ENCODE results near the gene ARHGAP27.
"Not testable (repeated sequence)": the region's sequence is repeated elsewhere in the genome, so short reads cannot be mapped to it uniquely, and the experiment has no call there.

Gene ARHGAP27, protein sequence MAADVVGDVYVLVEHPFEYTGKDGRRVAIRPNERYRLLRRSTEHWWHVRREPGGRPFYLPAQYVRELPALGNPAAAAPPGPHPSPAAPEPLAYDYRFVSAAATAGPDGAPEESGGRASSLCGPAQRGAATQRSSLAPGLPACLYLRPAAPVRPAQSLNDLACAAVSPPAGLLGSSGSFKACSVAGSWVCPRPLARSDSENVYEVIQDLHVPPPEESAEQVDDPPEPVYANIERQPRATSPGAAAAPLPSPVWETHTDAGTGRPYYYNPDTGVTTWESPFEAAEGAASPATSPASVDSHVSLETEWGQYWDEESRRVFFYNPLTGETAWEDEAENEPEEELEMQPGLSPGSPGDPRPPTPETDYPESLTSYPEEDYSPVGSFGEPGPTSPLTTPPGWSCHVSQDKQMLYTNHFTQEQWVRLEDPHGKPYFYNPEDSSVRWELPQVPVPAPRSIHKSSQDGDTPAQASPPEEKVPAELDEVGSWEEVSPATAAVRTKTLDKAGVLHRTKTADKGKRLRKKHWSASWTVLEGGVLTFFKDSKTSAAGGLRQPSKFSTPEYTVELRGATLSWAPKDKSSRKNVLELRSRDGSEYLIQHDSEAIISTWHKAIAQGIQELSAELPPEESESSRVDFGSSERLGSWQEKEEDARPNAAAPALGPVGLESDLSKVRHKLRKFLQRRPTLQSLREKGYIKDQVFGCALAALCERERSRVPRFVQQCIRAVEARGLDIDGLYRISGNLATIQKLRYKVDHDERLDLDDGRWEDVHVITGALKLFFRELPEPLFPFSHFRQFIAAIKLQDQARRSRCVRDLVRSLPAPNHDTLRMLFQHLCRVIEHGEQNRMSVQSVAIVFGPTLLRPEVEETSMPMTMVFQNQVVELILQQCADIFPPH

DNA sequence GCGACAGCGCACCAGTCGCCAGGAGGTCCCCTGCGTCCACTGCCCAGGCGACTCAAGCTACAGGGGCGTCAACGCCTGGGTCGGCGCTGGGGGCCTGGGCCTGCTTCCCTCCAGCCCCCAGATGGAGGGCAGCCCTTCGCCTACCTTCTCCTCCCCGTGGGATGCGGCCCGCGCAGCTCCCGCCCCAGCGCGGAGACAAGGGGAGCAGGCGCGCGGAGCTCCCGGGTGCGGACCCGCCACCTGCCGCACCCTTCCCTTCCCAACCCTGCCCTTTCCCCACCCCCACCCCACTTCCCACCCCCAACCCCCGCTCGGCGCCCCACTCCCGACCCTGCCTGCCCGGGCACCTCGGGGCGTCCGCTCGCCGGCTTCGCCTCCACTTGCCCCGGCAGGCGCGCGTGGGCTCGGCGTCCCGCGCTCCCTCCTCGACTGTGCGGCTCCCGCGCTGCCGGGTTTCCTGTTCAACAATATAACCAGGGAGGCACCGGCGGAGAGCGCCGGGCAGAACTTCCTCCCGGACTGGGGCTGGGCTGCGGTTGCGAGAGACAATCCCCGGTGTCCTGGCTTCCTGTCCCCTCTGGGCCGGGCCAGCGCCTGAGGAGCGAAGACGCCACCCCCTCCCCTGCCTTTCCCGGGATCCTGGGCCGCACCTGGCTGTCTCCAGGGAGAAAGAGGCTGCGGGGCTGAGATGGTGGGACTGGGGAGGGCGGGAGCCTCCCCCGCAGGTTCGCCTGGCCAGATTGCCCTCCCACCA is at the start of gene ARHGAP27:
Gene ARHGAP27 (minus strand): TSS at position 466 of the 754 bp plus-strand sequence. CDS start 2,591 bp downstream, outside the sequence.
- peak in 7 of 56 donors; percentile 15 to 53 (median 26) for DNase-seq

DNA sequence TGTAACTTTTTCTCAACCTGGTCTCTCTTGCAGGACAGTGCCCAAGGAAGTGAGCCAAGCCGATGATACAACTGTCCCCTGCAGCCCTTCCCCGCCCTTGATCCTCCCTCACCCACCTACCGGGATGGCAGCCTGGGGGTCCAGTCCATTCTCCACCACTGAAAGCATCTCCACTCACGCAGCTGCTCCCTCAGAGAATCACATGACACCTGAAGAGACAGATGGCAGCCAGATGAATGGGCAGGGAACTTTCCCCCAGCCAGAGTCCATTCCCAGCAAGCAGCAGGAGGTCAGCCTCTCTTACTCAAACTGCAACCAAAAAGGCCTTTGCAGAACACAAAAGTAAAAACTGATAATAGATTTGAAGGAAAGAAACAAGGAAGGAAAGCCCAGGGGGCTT is 49.6 kb upstream of the ARHGAP27 start:
- not testable (repeated sequence) for DNase-seq

DNA sequence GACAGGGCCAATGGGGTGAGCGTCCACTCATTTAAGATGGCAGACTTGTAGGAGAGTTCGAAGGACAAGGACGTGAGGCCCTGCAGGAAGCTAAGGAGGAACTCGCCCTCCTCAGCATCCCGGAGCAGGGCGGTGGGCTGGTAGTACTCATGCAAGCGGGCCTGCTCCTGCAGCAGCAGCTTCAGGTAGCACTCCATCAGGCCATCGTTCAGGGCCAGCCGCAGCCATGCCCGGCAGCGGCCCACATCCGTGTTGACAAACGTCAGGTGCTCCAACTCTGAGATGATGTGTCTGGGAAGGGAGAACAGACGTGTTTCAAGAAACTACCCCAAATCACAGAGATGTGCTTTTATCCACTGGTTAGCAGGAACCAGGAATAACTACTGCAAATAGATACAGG is 42.8 kb upstream of the ARHGAP27 start:
- DNase-seq, result not testable (repeated sequence)

DNA sequence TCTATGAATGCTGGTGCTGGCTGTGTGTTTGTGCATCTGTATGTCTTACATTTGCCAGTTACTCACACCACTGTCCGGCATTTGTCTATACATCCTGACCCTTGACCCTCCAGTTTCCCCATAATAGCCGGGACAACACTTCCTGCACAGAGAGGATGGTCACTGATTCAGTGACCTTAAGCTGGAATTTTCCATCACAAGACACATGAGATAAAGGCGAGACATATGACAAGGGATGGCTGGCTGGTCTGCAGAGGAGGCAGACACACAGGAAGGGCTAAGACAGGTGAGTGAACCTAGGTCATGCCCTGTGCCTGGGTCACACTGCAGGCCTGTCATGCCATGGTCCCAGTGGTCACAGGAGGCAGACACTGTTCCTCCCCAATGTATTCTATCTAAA is 39.6 kb upstream of the ARHGAP27 start:
- not testable (repeated sequence) for DNase-seq

DNA sequence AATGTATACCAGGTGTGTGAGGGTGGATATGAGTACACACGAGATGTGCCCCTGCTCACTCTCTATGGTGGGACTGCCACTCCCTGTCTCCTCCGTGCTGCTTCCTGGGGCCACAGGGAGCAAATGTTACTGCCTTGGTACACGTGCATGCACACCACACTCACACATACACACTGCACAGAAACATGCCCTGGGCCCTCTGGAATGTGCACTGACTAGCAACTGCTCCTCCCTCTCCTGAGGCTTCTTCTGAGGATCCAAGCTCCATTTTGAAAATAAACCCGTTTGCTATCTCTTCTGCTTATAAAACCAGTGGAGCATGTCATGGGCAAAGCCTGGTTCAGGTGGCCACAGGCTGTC is 36.5 kb upstream of the ARHGAP27 start:
- DNase-seq, result not testable (repeated sequence)

DNA sequence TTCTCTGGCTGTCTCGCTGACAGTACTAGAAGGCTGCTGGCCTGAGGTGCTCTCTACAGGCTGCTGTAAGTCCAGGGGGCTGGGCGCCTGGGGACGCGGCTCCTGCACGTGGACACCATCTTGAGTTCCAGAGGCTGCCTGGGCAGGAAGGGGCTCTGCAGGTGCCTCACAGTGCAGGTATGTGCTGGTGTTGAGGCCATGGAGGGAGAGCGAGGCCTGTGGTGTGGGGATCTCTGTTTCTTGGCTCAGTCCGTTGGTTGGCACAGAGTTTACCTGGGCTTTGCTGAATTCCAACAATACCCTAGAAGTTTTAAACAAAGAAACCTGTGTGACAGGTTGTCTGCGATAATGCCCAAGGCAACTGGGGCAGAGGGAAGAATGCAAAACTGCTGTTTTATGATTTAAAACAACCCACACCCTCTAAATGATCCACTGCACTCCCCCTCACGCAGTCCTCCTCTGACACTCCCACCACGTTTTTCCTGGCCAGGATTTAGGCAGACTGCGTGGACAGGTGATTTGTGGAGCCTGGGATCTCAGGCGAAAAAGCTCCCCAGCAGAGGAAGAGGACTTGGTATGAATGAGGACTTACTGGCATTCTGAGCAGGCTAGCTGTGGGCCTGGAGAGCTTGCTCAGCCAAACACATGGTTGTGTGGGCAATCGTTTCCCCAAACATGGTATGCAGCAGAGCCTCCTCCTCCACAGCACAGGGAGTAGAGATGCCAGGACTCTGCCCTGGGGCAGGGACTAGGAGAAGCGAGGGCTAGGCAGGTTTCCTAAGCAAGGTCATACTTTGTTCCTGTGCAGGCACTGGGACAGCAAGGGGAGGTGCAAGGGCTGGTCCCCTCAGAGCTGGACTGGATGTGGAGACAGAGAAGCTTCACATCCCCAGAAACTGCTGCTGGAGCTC is 35.9 kb upstream of the ARHGAP27 start:
- DNase-seq, result not testable (repeated sequence)

DNA sequence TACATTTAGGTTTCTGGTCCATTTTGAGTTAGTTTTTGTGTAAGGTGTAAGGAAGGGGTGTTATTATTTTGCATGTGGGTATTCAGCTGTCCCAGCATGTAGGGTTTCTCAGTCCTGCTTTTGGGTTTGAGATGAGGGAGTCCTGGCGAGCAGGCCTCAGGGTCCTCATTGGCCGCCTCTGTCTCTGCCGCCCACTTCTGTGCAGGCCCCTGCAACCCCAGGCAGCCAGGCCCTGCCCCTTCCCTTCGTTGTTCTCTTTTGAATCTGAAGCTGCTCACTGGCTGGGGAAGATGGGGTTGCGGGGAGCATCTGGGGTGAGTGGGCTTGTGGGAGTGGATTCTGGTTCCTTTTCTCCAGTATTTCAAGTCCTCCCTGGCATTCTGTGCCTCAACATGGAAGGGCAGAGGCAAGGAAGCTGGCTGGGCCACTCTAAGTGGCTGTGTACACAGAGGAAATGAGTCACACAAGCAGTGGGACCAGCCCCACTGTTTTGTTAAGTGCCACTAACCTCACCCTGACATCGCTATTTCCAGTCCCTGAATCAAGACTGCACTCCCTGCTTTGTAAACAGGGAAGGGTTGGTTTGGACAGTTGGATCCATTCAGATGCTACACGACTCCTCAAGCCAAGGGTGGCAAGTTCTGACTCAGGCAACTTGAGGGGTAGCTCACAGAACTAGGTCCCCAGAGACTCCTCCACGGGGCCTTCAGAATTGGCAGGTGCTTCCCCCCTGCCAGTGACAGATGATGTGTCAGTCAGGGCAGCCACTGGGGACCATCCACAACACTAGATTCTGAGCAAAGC is 29.1 kb upstream of the ARHGAP27 start:
- DNase-seq, result not testable (repeated sequence)

DNA sequence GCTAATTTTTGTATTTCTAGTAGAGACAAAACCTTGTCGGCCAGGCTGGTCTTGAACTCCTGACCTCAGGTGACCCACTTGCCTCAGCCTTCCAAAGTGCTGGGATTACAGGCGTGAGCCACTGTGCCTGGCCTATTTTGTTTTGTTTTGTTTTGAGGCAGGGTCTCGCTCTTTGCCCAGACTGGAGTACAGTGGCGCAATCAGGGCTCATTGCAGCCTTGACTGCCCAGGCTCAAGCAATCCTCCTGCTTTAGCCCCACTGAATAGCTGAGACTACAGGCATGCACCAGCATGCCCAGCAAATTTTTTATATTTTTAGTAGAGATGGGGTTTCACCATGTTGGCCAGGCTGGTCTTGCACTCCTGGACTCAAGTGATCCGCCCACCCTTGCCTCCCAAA is 27.8 kb upstream of the ARHGAP27 start:
- DNase-seq, result not testable (repeated sequence)

DNA sequence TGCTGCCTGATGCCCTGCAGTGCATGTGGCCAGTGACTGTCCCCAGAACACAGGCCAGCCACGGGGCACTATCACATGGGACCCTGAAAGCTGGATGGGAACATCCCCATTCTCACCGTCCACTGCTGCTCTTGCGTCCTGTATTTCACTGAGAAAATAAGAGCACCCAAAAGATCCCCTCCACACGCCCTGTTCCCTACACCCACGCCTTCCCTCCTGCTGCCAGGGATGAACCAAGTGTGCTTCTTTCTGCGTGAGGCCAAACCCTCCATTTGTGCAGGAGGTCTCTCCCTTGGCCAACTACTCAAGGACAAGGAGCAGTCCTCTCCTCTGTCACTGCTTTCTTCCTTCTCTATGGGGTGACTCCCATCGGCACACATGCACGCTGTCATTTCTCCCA is 21.7 kb upstream of the ARHGAP27 start:
- DNase-seq, result not testable (repeated sequence)

DNA sequence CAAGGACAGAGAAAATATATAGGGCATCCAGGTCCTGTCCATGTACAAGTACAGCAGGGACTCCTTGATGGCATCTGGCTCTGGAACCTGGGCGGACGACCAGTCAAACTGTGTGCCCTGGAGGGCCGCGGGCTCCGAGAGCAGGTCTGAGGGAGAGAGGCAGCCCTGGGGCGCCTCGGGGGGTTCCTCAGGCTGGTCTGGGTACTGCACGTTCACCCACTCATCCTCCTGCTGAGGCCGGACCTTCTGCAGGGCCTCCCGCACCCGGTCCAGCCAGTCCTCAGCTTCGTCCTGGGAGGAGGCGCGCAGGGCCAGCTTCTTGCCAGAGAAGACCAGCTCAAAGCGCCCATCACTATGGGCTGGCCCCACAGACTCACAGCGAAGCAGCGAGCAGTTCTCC is 21.1 kb upstream of the ARHGAP27 start:
- not testable (repeated sequence) for DNase-seq

DNA sequence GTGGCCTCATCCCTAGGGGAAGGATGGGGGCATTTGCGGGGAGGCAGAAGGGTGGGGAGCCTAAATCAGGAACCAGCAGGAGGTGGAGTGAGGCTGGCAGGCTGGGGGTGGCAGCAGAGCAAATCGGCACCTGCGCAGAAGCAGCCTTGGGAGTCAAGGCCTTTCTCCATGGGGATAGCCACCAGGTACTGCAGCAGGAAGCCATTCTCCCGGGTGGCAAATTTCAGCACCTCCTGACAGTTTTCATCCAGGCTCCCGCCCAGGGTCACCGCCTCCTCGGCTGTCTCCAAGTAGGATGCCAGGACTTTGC is 20.5 kb upstream of the ARHGAP27 start:
- peak in 15 of 56 donors; percentile 6 to 58 (median 25) for DNase-seq

DNA sequence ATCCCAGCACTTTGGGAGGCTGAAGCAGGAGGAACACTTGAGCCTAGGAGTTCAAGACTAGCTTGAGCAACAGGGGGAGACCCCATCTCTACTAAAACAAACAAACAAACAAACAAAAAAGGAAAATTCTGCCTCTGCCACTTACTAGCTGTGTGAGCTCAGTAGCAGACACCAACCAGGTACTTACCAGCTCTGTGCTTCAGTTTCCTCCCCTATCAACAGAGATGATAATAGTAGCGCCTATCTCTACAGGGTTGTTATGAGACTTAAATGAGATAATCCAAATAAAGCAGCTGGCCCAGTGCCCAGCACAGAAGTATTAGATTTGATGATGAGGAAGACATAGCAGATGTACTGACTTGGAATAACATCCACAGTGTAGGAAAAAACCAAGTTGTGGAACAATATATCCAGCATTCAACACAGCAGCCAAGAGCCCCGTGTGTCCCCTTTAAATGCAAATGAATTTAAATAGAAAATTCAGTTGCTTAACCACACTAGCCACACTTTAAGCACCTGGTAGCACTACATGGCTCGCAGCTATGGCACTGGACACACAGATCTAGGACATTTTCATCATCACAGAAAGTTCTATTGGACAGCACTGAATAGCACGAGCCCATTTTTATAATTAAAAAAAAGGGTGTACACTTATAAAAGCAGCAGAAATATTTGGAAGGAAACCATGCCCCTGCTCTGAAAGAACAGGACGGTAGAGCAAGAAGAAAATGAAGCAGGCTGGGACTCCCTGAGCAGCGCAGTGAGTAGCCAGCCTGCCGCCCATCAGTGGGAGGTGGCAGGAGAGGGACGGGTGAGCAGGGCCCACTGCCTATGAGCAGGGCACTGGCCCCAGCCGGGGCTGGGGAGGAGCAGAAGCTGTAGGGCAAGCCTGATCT is 19.9 kb upstream of the ARHGAP27 start:
- DNase-seq, result not testable (repeated sequence)

DNA sequence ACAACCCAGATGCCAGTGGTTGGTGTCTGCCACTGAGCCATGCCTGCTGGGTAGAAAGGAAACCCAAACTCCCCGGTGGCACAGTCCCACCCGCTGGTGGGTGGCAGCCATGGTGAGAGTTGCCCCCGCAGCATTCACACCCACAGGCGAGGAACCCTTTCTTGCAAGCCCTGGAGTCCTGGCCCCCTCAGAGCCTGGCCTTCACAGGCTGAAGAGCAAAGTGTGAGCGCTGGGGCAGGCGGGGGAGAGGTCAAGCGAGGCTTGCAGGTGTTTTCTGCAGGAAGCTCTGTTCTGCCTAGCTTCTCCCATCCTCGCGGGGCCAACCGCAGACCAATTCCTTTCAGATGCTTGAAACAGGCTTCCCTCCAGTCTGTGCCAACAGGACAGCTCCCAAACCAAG is 19.0 kb upstream of the ARHGAP27 start:
- not testable (repeated sequence) for DNase-seq

DNA sequence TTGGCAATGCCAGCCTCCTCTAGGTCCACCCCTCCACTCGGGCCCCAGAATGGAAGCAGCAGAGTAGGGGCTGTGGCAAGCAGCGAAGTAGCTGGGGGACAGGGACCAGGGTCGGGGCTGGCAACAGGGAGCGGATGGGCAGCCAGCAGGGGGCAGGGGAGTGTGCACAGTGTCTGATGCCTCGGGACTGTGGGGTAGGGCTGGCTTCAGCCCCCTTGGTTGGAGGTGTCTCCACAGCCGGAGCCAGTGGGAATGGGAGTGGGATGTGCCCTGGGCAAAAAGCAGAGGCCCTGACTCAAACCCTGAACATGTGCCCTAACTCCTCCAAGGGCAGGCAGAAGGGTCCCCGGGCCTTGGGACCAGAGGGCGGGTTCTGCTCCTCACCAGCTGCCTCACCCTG is 18.5 kb upstream of the ARHGAP27 start:
- DNase-seq, result no peak

DNA sequence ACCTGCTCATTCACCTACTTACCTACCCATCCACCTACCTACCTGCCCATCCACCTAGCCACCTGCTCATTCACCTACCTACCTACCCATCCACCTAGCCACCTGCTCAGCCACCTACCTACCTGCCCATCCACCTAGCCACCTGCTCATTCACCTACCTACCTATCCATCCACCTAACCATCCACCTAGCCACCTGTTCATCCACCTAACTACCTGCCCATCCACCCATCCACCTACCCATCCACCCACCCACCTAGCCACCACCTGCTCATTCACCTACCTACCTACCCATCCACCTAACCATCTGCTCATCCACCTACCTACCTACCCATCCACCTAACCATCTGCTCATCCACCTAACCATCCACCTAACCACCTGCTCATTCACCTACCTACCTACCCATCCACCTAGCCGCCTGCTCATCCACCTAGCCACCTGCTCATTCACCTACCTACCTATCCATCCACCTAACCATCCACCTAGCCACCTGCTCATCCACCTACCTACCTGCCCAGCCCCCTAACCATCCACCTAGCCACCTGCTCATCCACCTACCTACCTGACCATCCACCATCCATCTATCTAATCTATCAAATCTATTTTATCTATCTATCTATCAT is 17.1 kb upstream of the ARHGAP27 start:
- not testable (repeated sequence) for DNase-seq

DNA sequence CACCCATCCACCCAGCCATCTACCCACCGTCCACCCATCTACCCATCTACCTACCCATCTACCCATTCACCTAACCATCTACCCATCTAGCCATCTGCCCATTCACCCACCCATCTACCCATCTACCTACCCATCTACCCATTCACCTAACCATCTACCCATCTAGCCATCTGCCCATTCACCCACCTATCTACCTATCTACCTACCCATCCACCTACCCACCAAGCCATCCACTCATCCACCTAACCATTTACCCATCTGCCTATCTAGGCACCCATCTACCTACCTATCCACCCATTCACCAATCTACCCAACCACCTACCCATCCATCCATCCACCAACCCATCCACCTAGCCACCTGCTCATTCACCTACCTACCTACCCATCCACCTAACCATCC is 16.6 kb upstream of the ARHGAP27 start:
- not testable (repeated sequence) for DNase-seq

DNA sequence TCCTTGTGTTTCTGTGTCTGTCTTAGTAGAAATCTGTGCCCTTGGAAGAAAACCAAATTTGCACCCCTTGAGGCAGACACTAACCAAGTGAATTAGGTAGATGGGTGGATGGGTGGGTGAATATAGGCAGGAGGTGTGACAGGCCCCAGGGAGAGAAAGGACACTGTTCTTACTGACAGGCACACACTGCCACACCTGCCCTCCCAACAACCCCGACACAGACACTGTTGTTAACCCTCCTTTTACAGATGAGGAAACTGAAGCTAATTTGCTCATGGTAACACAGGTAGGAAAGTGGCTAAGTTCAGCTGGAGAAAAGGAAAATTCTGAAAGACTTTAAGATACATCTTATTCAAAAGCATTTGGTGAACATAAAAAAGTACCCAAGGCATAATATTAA is 15.8 kb upstream of the ARHGAP27 start:
- DNase-seq, result not testable (repeated sequence)

DNA sequence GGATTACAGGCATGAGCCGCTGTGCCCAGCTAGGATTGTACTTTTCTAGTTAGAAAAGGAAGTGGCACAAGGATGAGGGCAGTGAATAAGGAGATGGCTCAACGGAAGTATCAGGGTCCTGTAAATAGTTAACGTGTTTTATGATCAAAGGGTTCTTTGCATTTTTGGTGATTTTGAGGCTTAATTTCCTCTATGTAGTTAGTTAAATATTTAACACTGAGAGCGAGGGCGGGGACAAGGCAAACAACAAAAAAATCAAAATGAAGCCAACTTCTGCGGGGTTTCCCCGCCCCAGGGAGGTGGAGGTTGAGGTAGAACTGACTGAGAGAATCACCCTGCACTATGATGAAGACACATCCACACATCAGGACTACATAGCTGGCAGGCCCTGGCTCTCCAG is 15.4 kb upstream of the ARHGAP27 start:
- DNase-seq, result not testable (repeated sequence)
